HepG2 (cell line): ENCODE data around the gene CLPX. TPM values are rescaled to one million over a fixed set of nuclear protein-coding genes. Genes with fewer than 3 reads are reported as not detected.
A peak's percentile ranks its signal among the peaks of the same experiment; 100 is the strongest.

ENCODE experiments used
- ATAC-seq: fragments of 200-7000 bp; cut with Tn5 transposase; 3 replicates; pipeline ENCODE4 v1.9.1; 2020; ENCODE audit warnings: mild to moderate bottlenecking, moderate library complexity
- BruUV-seq: library from RNA; stranded (reverse); fragments of 400-500 nt; replicated peaks from 2 replicates; lab custom pipeline; 2021; lab: Mats Ljungman, UMichigan
- CTCF ChIA-PET: fragments of 300-600 bp; formaldehyde crosslinking; extraction: SDS; loops from one replicate; lab custom pipeline; 2021; ENCODE audit warnings: low total read pairs, inconsistent platforms, low intra/inter-chr PET ratio; lab: Yijun Ruan, JAX
- POLR2A ChIA-PET: fragments of 350-600 bp; sonication (Branson Sonifier 250); formaldehyde crosslinking; loops from one replicate; lab custom pipeline; 2020; ENCODE audit warnings: antibody characterized with exemption, inconsistent platforms; lab: Yijun Ruan, JAX
- DNase-seq: peaks from one replicate; pipeline ENCODE4 v3.0.0-alpha.2; 2015; ENCODE audit warnings: low spot score
- FAIRE-seq: peaks from 3 replicates; lab custom pipeline; 2011; peaks lifted over from hg19 to GRCh38; lab: Jason Lieb, UNC
- H2AFZ ChIP-seq: one replicate; pipeline ENCODE4 v1.6.1; 2011; ENCODE audit warnings: low read length, inconsistent platforms
- H3K27ac ChIP-seq: fragments of 300-600 bp; 3 replicates; pipeline ENCODE4 v1.8.0; 2011; ENCODE audit warnings: mixed run types, mild to moderate bottlenecking, mixed read lengths, low read length, inconsistent platforms; ENCODE audit not compliant: insufficient read depth; ENCODE audit errors: extremely low read length
- H3K27me3 ChIP-seq, 2 experiments: fragments of 200-600 bp in 1 of 2; 2 replicates in 1 of 2; 3 replicates in 1 of 2; pipeline versions ENCODE4 v1.6.0 to v1.8.0; 2011; ENCODE audit warnings: low read length in 2 of 2, mild to moderate bottlenecking in 2 of 2, moderate library complexity in 2 of 2, inconsistent platforms in 1 of 2; ENCODE audit not compliant: insufficient read depth in 2 of 2, control insufficient read depth in 1 of 2
- H3K36me3 ChIP-seq, 2 experiments: fragments of 200-600 bp in 1 of 2; replicated peaks in 1 of 2; 2 replicates in 1 of 2; 3 replicates in 1 of 2; pipeline versions ENCODE4 v1.5.1 to v1.8.0; 2011; ENCODE audit warnings: low read length in 2 of 2, inconsistent platforms in 1 of 2; ENCODE audit not compliant: insufficient read depth in 2 of 2, control insufficient read depth in 1 of 2
- H3K4me1 ChIP-seq: 2 replicates; pipeline ENCODE4 v1.5.1; 2012; ENCODE audit warnings: low read length, inconsistent platforms; ENCODE audit not compliant: insufficient read depth
- H3K4me2 ChIP-seq: 2 replicates; pipeline ENCODE4 v1.6.0; 2011; ENCODE audit warnings: low read depth, low read length, inconsistent platforms
- H3K4me3 ChIP-seq, 3 experiments: fragments of 200-600 bp in 1 of 3; sonication (generic), shearing (Covaris generic) in 1 of 3; replicated peaks in 1 of 3; 2 replicates each; pipeline ENCODE4 v1.5.1; 2011 to 2016; ENCODE audit warnings: low read length in 3 of 3, inconsistent platforms in 2 of 3, low read depth in 2 of 3, mild to moderate bottlenecking in 2 of 3, control low read depth in 1 of 3, mixed read lengths in 1 of 3; ENCODE audit not compliant: insufficient read depth in 1 of 3
- H3K79me2 ChIP-seq: one replicate; pipeline ENCODE4 v1.6.1; 2011; ENCODE audit warnings: low read length, inconsistent platforms; ENCODE audit not compliant: insufficient read depth
- H3K9ac ChIP-seq: 2 replicates; pipeline ENCODE4 v1.6.0; 2011; ENCODE audit warnings: mild to moderate bottlenecking, low read depth, low read length, inconsistent platforms; ENCODE audit not compliant: insufficient read depth
- H3K9me3 ChIP-seq: 2 replicates; pipeline ENCODE4 v1.5.1; 2012; ENCODE audit warnings: mild to moderate bottlenecking, low read length
- H4K20me1 ChIP-seq: 2 replicates; pipeline ENCODE4 v1.6.0; 2011; ENCODE audit warnings: inconsistent platforms, mild to moderate bottlenecking, low read length, moderate library complexity; ENCODE audit not compliant: insufficient read depth
- HNF4G ChIP-seq, 2 experiments: sonication (generic) in 1 of 2; formaldehyde crosslinking in 1 of 2; IDR thresholded peaks; 2 replicates each; pipeline versions ENCODE4 v1.4.0 to v1.6.1; 2011 to 2020; ENCODE audit warnings: borderline replicate concordance in 2 of 2, low read depth in 2 of 2, mild to moderate bottlenecking in 2 of 2, low read length in 1 of 2, missing genetic modification reagents in 1 of 2, moderate library complexity in 1 of 2
- KMT2A ChIP-seq: sonication (generic); formaldehyde crosslinking; IDR thresholded peaks from 2 replicates; pipeline ENCODE4 v1.4.0; 2020; ENCODE audit warnings: missing genetic modification reagents
- SRY ChIP-seq: sonication (generic); formaldehyde crosslinking; IDR thresholded peaks from 2 replicates; pipeline ENCODE4 v1.8.0; 2022; ENCODE audit warnings: mild to moderate bottlenecking, missing genetic modification reagents
- ZNF557 ChIP-seq: sonication (generic); formaldehyde crosslinking; IDR thresholded peaks from 2 replicates; pipeline ENCODE4 v1.4.0; 2020; ENCODE audit warnings: missing genetic modification reagents
- ZNF563 ChIP-seq: sonication (generic); formaldehyde crosslinking; IDR thresholded peaks from 2 replicates; pipeline ENCODE4 v1.8.0; 2022; ENCODE audit warnings: mild to moderate bottlenecking, moderate library complexity, missing genetic modification reagents
- ZNF660 ChIP-seq: sonication (generic); formaldehyde crosslinking; IDR thresholded peaks from 2 replicates; pipeline ENCODE4 v1.5.1; 2020; ENCODE audit warnings: mild to moderate bottlenecking, low read depth, missing genetic modification reagents, borderline replicate concordance
- WGBS: methylation state at CpG from one replicate; pipeline ENCODE4 v1.1.6; 2017; ENCODE audit warnings: low lambda C conversion rate; 5-methylcytosine and 5-hydroxymethylcytosine counted together
- in situ Hi-C: cut with HindIII; loops from 2 replicates; pipeline ENCODE4 v1.10.0; 2017; ENCODE audit warnings: low pct_unique_long_range_greater_than_20kb; ENCODE audit not compliant: extremely low pct_ligation_motif_present
- intact Hi-C: fragments of 100-400 bp; cut with micrococcal nuclease; formaldehyde crosslinking; loops from one replicate; pipeline ENCODE4 v1.10.0; 2022; ENCODE audit not compliant: unreplicated experiment
- polyA plus RNA-seq, 8 experiments: library from polyadenylated mRNA; depleted of rRNA in 3 of 8; stranded (reverse) in 7 of 8; unstranded in 1 of 8; fragments of >200 nt; fragmentation: Illumina TruSeq in 4 of 8; extraction: Trizol in 4 of 8; gene quantifications; 2 replicates each; pipeline versions ENCODE4 v1.2.1 to v1.2.3, GENCODE V29; 2011 to 2016; ENCODE audit warnings: low read depth in 4 of 8, missing spikeins in 1 of 8, mixed read lengths in 1 of 8; ENCODE audit not compliant: insufficient read depth in 1 of 8
- total RNA-seq, 5 experiments: library from RNA; depleted of rRNA; stranded (reverse); fragments of >200 nt; fragmentation: Illumina TruSeq; extraction: Trizol; gene quantifications; 2 replicates each; pipeline ENCODE4 v1.2.3, GENCODE V29; 2016; ENCODE audit warnings: low read depth in 1 of 5
- TF ChIP-seq, protein P1 (sequence below): sonication (generic); formaldehyde crosslinking; IDR thresholded peaks from 2 replicates; pipeline ENCODE4 v1.9.0; 2021; ENCODE audit warnings: mild to moderate bottlenecking, missing genetic modification reagents
- TF ChIP-seq, protein P2 (sequence below): IDR thresholded peaks from 2 replicates; pipeline ENCODE4 v1.6.1; 2016
- TF ChIP-seq, protein P3 (sequence below): sonication (generic); formaldehyde crosslinking; IDR thresholded peaks from 2 replicates; pipeline ENCODE4 v1.4.0; 2020; ENCODE audit warnings: missing genetic modification reagents

The CLPX gene
- total and polyA plus RNA-seq, 2 of the 13 experiments (the other 11 are each of a cell fraction or from before 2014, with no cell fraction given), result 33.9 to 61.3 TPM

DNA sequence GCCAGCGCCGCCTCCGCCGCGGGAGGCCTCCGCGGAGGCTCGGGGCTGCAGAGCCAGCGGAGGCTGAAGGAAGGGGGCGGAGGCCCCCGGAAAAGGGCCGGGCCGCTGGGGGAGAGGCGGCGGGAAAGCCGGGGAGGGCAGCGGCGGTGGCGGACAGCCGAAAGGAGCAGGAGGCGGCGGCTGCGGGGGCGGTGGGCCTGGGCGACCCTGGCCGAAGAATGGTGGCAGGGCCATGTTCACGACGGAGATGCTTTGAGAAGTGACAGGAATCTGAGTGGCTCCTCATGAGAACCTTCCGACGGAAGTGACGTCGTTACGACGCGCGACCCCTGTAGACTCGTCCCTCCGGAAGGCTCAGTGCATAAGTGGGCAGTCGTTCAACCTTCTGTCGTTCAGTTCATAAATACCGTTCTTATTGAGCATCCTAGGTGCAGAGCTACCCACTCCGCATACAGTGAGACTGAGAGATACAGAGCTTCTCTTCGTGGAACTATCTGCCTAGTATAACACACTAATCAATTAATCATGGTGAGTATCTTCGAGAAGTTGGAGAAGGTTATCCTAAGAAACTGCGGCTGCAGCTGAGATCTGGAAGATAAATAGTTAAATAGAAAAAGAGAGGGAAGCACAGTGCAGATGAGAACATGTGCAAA, 51.5 kb downstream of the CLPX start, which contains the start of gene PDCD7 (continued):
- TF ChIP-seq, protein P1, sequence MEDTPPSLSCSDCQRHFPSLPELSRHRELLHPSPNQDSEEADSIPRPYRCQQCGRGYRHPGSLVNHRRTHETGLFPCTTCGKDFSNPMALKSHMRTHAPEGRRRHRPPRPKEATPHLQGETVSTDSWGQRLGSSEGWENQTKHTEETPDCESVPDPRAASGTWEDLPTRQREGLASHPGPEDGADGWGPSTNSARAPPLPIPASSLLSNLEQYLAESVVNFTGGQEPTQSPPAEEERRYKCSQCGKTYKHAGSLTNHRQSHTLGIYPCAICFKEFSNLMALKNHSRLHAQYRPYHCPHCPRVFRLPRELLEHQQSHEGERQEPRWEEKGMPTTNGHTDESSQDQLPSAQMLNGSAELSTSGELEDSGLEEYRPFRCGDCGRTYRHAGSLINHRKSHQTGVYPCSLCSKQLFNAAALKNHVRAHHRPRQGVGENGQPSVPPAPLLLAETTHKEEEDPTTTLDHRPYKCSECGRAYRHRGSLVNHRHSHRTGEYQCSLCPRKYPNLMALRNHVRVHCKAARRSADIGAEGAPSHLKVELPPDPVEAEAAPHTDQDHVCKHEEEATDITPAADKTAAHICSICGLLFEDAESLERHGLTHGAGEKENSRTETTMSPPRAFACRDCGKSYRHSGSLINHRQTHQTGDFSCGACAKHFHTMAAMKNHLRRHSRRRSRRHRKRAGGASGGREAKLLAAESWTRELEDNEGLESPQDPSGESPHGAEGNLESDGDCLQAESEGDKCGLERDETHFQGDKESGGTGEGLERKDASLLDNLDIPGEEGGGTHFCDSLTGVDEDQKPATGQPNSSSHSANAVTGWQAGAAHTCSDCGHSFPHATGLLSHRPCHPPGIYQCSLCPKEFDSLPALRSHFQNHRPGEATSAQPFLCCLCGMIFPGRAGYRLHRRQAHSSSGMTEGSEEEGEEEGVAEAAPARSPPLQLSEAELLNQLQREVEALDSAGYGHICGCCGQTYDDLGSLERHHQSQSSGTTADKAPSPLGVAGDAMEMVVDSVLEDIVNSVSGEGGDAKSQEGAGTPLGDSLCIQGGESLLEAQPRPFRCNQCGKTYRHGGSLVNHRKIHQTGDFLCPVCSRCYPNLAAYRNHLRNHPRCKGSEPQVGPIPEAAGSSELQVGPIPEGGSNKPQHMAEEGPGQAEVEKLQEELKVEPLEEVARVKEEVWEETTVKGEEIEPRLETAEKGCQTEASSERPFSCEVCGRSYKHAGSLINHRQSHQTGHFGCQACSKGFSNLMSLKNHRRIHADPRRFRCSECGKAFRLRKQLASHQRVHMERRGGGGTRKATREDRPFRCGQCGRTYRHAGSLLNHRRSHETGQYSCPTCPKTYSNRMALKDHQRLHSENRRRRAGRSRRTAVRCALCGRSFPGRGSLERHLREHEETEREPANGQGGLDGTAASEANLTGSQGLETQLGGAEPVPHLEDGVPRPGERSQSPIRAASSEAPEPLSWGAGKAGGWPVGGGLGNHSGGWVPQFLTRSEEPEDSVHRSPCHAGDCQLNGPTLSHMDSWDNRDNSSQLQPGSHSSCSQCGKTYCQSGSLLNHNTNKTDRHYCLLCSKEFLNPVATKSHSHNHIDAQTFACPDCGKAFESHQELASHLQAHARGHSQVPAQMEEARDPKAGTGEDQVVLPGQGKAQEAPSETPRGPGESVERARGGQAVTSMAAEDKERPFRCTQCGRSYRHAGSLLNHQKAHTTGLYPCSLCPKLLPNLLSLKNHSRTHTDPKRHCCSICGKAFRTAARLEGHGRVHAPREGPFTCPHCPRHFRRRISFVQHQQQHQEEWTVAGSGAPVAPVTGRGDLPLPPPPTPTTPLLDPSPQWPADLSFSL, result no peak; the same call in 1 of the 2 replicates
- TF ChIP-seq ZNF660 (CRISPR knock-in tag), result no peak

DNA sequence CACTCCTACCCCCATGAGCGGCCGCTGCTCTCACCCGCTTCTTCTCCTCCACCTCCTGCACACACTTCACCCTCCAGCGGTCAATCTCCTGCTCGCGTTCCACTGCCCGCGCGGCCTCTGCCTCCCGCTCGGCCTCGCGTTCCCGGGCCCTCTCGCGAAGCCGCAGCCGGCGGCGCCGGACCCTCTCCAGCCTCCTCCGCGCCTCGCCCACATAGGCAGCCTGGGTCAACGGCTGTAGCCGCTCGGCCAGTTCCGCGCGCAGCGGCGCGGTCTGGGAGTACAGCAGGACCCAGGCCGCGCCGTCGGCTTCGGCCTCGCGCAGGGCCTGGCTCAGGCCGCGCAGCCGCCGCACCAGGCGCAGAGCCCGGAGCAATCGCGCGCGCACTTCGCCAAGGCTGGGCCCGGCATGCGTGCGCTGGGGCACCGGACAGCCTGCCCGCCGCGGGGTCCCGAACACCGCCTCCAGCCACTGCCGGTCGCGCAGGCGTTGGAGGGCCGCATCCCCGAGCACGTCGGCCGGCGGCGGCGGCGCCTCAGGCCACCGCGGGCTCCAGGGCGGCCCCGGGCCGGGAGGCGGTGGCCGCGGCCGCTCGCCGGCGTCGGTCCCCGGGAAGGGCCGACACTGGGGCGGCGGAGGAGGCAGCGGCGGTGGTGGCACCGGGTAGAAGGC, 52.1 kb downstream of the CLPX start:
- Histone ChIP-seq H3K4me1 (peaks cover 22% of the 10 kb centered on the region), H3K9ac (peak overlapping the region; percentile 92), H3K79me2 (peaks cover 19% of the 10 kb centered on the region), H3K36me3 (peaks cover 16 to 22% of the 10 kb centered on the region in 2 experiments), H3K4me2 (peak overlapping the region; percentile 96), H2AFZ (no peak overlapping the region), H3K4me3 (peak overlapping the region; percentile 87 to 97 (median 89)), H3K27ac (peak overlapping the region; percentile 73), H4K20me1 (peaks cover 6% of the 10 kb centered on the region), H3K9me3 (peaks cover 14% of the 10 kb centered on the region; the same call in 1 of the 2 replicates), H3K27me3 (no peaks in the 10 kb centered on the region; a peak in 1 of 5 replicates)
- BruUV-seq, result no TSS peak
- ChIA-PET CTCF (no interaction called here), POLR2A (interaction anchor here (1.0 to 1.4 kb wide), 2 partner anchors 52 to 88 kb away, joined by 5 to 7 read pairs; partner anchors contain the start of genes CLPX and SLC51B)
- WGBS, result 0% methylated on average over 8 of the region's 93 CpGs
- peak; percentile 12 for DNase-seq
- intact Hi-C loops (no loop called here), in situ Hi-C loops (no loop called here)
- FAIRE-seq, result no peak
- peak; percentile 85 for ATAC-seq
- TF ChIP-seq, protein P2, sequence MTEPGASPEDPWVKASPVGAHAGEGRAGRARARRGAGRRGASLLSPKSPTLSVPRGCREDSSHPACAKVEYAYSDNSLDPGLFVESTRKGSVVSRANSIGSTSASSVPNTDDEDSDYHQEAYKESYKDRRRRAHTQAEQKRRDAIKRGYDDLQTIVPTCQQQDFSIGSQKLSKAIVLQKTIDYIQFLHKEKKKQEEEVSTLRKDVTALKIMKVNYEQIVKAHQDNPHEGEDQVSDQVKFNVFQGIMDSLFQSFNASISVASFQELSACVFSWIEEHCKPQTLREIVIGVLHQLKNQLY (CRISPR knock-in tag), result no peak
- TF ChIP-seq ZNF563 (CRISPR knock-in tag) (peak; percentile 77), HNF4G (IDR thresholded peaks at IDR 0.05; ENCODE audit: borderline replicate concordance, low read depth, low read length) (no peak), HNF4G (CRISPR knock-in tag; IDR thresholded peaks at IDR 0.05; ENCODE audit: borderline replicate concordance, low read depth) (0 out of 2 replicates have a peak, but pooled peaks have one; percentile 17), ZNF557 (no peak), SRY (CRISPR knock-in tag) (peak; percentile 32; the same call in 1 of the 2 replicates), KMT2A (CRISPR knock-in tag) (peak; percentile 53; the same call in 1 of the 2 replicates)
- TF ChIP-seq, protein P3, sequence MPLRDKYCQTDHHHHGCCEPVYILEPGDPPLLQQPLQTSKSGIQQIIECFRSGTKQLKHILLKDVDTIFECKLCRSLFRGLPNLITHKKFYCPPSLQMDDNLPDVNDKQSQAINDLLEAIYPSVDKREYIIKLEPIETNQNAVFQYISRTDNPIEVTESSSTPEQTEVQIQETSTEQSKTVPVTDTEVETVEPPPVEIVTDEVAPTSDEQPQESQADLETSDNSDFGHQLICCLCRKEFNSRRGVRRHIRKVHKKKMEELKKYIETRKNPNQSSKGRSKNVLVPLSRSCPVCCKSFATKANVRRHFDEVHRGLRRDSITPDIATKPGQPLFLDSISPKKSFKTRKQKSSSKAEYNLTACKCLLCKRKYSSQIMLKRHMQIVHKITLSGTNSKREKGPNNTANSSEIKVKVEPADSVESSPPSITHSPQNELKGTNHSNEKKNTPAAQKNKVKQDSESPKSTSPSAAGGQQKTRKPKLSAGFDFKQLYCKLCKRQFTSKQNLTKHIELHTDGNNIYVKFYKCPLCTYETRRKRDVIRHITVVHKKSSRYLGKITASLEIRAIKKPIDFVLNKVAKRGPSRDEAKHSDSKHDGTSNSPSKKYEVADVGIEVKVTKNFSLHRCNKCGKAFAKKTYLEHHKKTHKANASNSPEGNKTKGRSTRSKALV (CRISPR knock-in tag), result peak; percentile 49; the same call in 1 of the 2 replicates
